Astrocyte (in vitro differentiated cells and primary cell): ENCODE data around the gene FAM120B. TPM values are rescaled to one million over a fixed set of nuclear protein-coding genes. Genes with fewer than 3 reads are reported as not detected.

ENCODE experiments used
- DNase-seq: peaks from one replicate; pipeline ENCODE4 v3.0.0-alpha.2; 2010; ENCODE audit warnings: low read depth
- FAIRE-seq: peaks from 2 replicates; lab custom pipeline; 2011; peaks lifted over from hg19 to GRCh38; lab: Jason Lieb, UNC
- H2AFZ ChIP-seq: 2 replicates; pipeline ENCODE4 v1.6.0; 2012; ENCODE audit warnings: low read depth, low read length, inconsistent platforms
- H3K27ac ChIP-seq: 2 replicates; pipeline ENCODE4 v1.5.1; 2011; ENCODE audit warnings: low read depth, low read length, inconsistent platforms
- H3K27me3 ChIP-seq: 2 replicates; pipeline ENCODE4 v1.6.0; 2011; ENCODE audit warnings: low read length, inconsistent platforms; ENCODE audit not compliant: insufficient read depth
- H3K36me3 ChIP-seq: 2 replicates; pipeline ENCODE4 v1.5.1; 2011; ENCODE audit warnings: low read length, inconsistent platforms; ENCODE audit not compliant: insufficient read depth
- H3K4me1 ChIP-seq: 2 replicates; pipeline ENCODE4 v1.5.1; 2011; ENCODE audit warnings: low read length, inconsistent platforms; ENCODE audit not compliant: insufficient read depth
- H3K4me2 ChIP-seq: 2 replicates; pipeline ENCODE4 v1.6.0; 2012; ENCODE audit warnings: low read length, inconsistent platforms
- H3K4me3 ChIP-seq: 2 replicates; pipeline ENCODE4 v1.5.1; 2011; ENCODE audit warnings: low read depth, mild to moderate bottlenecking, low read length, inconsistent platforms; ENCODE audit not compliant: insufficient read depth
- H3K79me2 ChIP-seq: 2 replicates; pipeline ENCODE4 v1.6.0; 2012; ENCODE audit warnings: mild to moderate bottlenecking, low read length, inconsistent platforms; ENCODE audit not compliant: insufficient read depth
- H3K9ac ChIP-seq: 2 replicates; pipeline ENCODE4 v1.6.0; 2012; ENCODE audit warnings: mild to moderate bottlenecking, low read length, inconsistent platforms
- H3K9me3 ChIP-seq: 2 replicates; pipeline ENCODE4 v1.5.1; 2012; ENCODE audit warnings: low read depth, mild to moderate bottlenecking, low read length, inconsistent platforms; ENCODE audit not compliant: insufficient read depth
- H4K20me1 ChIP-seq: 2 replicates; pipeline ENCODE4 v1.6.0; 2012; ENCODE audit warnings: low read length, inconsistent platforms; ENCODE audit not compliant: insufficient read depth
- H3K27ac Mint-ChIP-seq: one replicate; pipeline ENCODE4 v1.8.0; 2021; ENCODE audit warnings: mild to moderate bottlenecking, mixed read lengths; ENCODE audit not compliant: unreplicated experiment
- H3K27me3 Mint-ChIP-seq: one replicate; pipeline ENCODE4 v1.8.0; 2021; ENCODE audit warnings: low read depth, mixed read lengths; ENCODE audit not compliant: unreplicated experiment
- H3K36me3 Mint-ChIP-seq: one replicate; pipeline ENCODE4 v1.8.0; 2021; ENCODE audit warnings: low read depth, mixed read lengths; ENCODE audit not compliant: unreplicated experiment
- H3K4me1 Mint-ChIP-seq: one replicate; pipeline ENCODE4 v1.8.0; 2021; ENCODE audit warnings: low read depth, mixed read lengths; ENCODE audit not compliant: unreplicated experiment
- H3K4me3 Mint-ChIP-seq: one replicate; pipeline ENCODE4 v1.8.0; 2021; ENCODE audit warnings: mild to moderate bottlenecking, moderate library complexity, mixed read lengths; ENCODE audit not compliant: unreplicated experiment
- H3K9me3 Mint-ChIP-seq: one replicate; pipeline ENCODE4 v1.8.0; 2021; ENCODE audit warnings: mild to moderate bottlenecking, mixed read lengths; ENCODE audit not compliant: unreplicated experiment
- EZH2 ChIP-seq: IDR thresholded peaks from 2 replicates; pipeline ENCODE4 v1.6.1; 2012; ENCODE audit warnings: mild to moderate bottlenecking, low read length, inconsistent platforms; ENCODE audit not compliant: insufficient read depth
- total RNA-seq: library from RNA; stranded (reverse); gene quantifications from 2 replicates; pipeline ENCODE4 v1.2.1, GENCODE V29; 2021
- TF ChIP-seq, protein P1 (sequence below): IDR thresholded peaks from 2 replicates; pipeline ENCODE4 v1.5.1; 2011; ENCODE audit warnings: low read depth, mild to moderate bottlenecking, inconsistent platforms, low read length, moderate library complexity; ENCODE audit not compliant: insufficient read depth

FAM120B gene
- total RNA-seq, 1 donor from 2014 or later: 29.8 TPM

DNA sequence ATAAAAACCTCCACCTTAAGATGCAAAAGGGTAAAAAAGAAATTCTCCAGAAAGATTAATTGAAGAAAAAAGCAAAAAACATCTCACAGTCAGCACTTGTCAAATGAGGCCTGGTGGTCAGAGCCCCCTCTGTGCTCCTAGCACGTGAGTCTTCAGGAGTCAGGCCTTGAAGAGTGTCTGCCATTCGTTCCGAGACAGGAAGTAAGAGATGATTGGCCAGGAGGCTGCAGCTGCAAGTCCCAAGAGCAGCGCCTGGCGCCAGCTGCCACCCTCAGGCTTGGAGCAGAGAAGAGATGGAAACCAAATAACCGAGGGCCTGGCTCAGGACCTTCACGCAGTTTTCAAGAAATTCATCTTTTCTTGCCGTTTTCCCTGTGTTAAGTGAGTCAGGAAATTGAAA, 65.0 kb downstream of the FAM120B start:
- Mint-ChIP-seq H3K9me3 (no peaks in the 10 kb centered on the region), H3K4me3 (no peak overlapping the region), H3K36me3 (peaks cover 11% of the 10 kb centered on the region), H3K27ac (peak overlapping the region; percentile 84), H3K4me1 (peaks cover 17% of the 10 kb centered on the region), H3K27me3 (no peaks in the 10 kb centered on the region)
- peaks cover 5% of the 10 kb centered on the region for H3K4me1 ChIP-seq
- no peak overlapping the region for H3K9ac ChIP-seq
- H3K4me2 ChIP-seq: no peak overlapping the region
- no peak overlapping the region for H3K4me3 ChIP-seq
- H2AFZ ChIP-seq: no peak overlapping the region
- H3K27ac ChIP-seq: no peak overlapping the region
- TF ChIP-seq, protein P1, sequence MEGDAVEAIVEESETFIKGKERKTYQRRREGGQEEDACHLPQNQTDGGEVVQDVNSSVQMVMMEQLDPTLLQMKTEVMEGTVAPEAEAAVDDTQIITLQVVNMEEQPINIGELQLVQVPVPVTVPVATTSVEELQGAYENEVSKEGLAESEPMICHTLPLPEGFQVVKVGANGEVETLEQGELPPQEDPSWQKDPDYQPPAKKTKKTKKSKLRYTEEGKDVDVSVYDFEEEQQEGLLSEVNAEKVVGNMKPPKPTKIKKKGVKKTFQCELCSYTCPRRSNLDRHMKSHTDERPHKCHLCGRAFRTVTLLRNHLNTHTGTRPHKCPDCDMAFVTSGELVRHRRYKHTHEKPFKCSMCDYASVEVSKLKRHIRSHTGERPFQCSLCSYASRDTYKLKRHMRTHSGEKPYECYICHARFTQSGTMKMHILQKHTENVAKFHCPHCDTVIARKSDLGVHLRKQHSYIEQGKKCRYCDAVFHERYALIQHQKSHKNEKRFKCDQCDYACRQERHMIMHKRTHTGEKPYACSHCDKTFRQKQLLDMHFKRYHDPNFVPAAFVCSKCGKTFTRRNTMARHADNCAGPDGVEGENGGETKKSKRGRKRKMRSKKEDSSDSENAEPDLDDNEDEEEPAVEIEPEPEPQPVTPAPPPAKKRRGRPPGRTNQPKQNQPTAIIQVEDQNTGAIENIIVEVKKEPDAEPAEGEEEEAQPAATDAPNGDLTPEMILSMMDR: no peak
- no peak for TF ChIP-seq EZH2
- no peaks in the 10 kb centered on the region for H3K9me3 ChIP-seq
- peaks cover 9% of the 10 kb centered on the region for H3K36me3 ChIP-seq
- H3K79me2 ChIP-seq: no peaks in the 10 kb centered on the region
- FAIRE-seq (no peak), DNase-seq (no peak)
- H3K27me3 ChIP-seq: no peaks in the 10 kb centered on the region
- no peaks in the 10 kb centered on the region for H4K20me1 ChIP-seq

DNA sequence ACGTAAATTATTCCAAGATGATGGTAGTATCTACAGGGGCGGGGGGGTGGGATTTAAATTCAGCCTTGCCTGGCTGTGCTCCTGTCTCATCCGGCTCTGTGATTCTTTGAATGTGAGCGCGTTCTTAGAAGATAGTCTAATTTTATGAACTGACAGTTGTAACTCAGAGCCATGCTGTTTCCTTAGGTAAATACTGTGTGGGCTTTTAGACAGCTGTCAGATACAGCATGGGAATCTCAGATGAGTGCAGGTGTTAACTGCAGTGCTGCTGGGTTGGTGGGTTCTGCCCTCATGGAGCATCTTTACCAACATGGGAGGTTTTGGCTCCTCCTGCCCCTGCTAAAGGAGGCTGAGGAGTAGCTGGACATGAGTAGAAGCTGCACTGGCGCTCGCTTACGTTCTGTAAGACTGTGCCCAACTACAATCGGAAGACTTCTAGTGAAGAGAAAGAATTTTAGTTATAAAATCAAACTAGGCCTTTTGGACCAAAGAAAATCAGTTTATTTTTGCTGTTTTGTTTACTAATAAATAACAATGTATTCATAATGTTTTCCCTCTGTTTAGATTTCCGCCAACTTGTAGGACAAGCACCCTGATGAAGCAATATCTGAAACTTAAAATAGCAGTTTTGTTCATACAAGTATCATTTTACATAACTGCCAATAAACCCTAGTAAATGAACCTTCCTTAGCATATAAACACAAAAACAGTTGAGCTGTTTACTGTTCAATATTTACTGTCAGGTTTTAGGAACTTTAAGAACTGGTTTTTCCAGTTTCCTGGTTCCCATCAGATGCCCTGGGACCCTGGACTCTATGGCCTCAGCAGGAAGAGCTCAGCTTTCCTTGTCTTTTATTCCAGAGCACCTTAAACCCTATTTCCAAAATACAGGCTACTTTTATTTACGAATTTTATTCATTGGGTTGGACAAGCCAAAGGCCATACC, 66.1 kb downstream of the FAM120B start:
- Histone ChIP-seq H3K4me3 (no peak overlapping the region), H3K79me2 (no peaks in the 10 kb centered on the region), H2AFZ (no peak overlapping the region), H4K20me1 (no peaks in the 10 kb centered on the region), H3K9ac (no peak overlapping the region), H3K4me2 (no peak overlapping the region), H3K4me1 (peaks cover 5% of the 10 kb centered on the region), H3K27me3 (no peaks in the 10 kb centered on the region), H3K27ac (no peak overlapping the region), H3K9me3 (no peaks in the 10 kb centered on the region), H3K36me3 (peaks cover 10% of the 10 kb centered on the region)
- Mint-ChIP-seq H3K27me3 (no peaks in the 10 kb centered on the region), H3K9me3 (no peaks in the 10 kb centered on the region), H3K4me1 (peaks cover 17% of the 10 kb centered on the region), H3K27ac (no peak overlapping the region), H3K36me3 (peaks cover 12% of the 10 kb centered on the region), H3K4me3 (no peak overlapping the region)
- no peak for TF ChIP-seq EZH2
- no peak for DNase-seq
- no peak for FAIRE-seq

DNA sequence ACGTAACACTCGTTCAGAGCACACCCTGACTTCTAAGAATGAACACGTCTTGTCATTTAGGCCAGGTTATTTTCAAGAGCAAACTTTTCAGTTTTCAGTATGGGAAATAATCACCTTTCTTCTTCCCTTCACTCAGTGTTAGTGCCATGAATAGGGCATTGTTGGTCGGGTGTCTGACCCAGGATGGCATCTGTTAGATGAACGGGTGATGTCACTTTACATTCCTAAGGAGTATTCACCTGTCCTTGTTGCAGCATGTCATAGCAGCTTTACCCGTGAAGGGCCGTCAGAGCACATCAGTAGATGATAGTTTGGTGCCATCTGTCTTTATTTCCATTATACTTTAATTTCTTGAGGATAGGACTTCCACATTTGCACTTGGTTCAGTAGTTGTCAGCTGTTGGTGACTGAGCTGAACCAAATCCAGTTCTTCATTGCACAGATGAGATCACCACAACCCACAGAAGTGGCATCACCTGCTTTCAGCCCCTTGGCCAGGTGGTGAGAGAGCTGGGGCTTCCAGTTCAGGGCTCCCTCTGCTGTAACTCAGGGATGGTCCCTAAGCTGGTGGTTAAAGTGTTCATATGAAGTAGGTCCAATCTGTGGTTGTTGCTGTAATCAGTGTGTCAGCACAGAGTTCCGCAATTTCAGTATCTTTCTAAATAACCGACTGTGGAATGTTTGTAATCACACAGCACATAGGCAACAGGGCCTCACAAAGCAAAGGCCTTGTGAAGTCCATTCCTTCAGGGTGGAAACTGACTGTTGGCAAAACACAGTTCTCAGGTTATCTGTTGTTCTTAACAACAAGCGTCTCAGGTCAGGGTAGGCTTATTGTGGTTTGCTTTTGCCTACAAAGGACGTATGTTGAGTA, 68.2 kb downstream of the FAM120B start:
- Mint-ChIP-seq H3K4me1 (peaks cover 20% of the 10 kb centered on the region), H3K4me3 (no peak overlapping the region), H3K27ac (no peak overlapping the region), H3K36me3 (peaks cover 8% of the 10 kb centered on the region), H3K9me3 (no peaks in the 10 kb centered on the region), H3K27me3 (no peaks in the 10 kb centered on the region)
- no peaks in the 10 kb centered on the region for H3K79me2 ChIP-seq
- H3K36me3 ChIP-seq: peaks cover 10% of the 10 kb centered on the region
- DNase-seq: no peak
- no peaks in the 10 kb centered on the region for H3K27me3 ChIP-seq
- no peak overlapping the region for H3K9ac ChIP-seq
- H3K4me2 ChIP-seq: no peak overlapping the region
- no peak overlapping the region for H3K4me3 ChIP-seq
- no peaks in the 10 kb centered on the region for H3K9me3 ChIP-seq
- peaks cover 5% of the 10 kb centered on the region for H3K4me1 ChIP-seq
- no peak for FAIRE-seq
- H4K20me1 ChIP-seq: no peaks in the 10 kb centered on the region
- H3K27ac ChIP-seq: no peak overlapping the region
- TF ChIP-seq EZH2: no peak
- TF ChIP-seq, protein P1: no peak
- H2AFZ ChIP-seq: no peak overlapping the region
